H1 (cell line): ENCODE data around the gene USP7.
"Not testable (repeated sequence)": the region's sequence is repeated elsewhere in the genome, so short reads cannot be mapped to it uniquely, and the experiment has no call there.

ENCODE experiments used
- ATF3 ChIP-seq: IDR thresholded peaks from 2 replicates; pipeline ENCODE4 v1.6.1; 2011; ENCODE audit warnings: low read depth, mild to moderate bottlenecking, low read length; ENCODE audit not compliant: insufficient read depth
- CEBPB ChIP-seq: IDR thresholded peaks from 2 replicates; pipeline ENCODE4 v1.6.1; 2012; ENCODE audit warnings: low read depth, low read length
- CHD2 ChIP-seq: IDR thresholded peaks from 2 replicates; pipeline ENCODE4 v1.6.1; 2012; ENCODE audit warnings: low read length, improper control_type of control experiment
- CTCF ChIP-seq, 3 experiments: IDR thresholded peaks; 1 replicate in 2 of 3; 2 replicates in 1 of 3; pipeline versions ENCODE4 v1.5.1 to v1.6.1; 2011; ENCODE audit warnings: low read length in 3 of 3, mild to moderate bottlenecking in 3 of 3, inconsistent platforms in 2 of 3, low read depth in 1 of 3, moderate library complexity in 1 of 3; ENCODE audit not compliant: insufficient read depth in 1 of 3; ENCODE audit errors: control extremely low read depth in 1 of 3
- E2F6 ChIP-seq: IDR thresholded peaks from 2 replicates; pipeline ENCODE4 v1.6.1; 2012; ENCODE audit warnings: inconsistent platforms
- EP300 ChIP-seq, 2 experiments: IDR thresholded peaks; 1 replicate in 1 of 2; 2 replicates in 1 of 2; pipeline ENCODE4 v1.6.1; 2011 to 2012; ENCODE audit warnings: low read depth in 2 of 2, low read length in 2 of 2, mild to moderate bottlenecking in 2 of 2, borderline replicate concordance in 1 of 2, inconsistent platforms in 1 of 2, moderate library complexity in 1 of 2
- EZH2 ChIP-seq: fragments of 200-600 bp; sonication (generic); IDR thresholded peaks from 2 replicates; pipeline ENCODE4 v1.7.1; 2012; ENCODE audit warnings: low read depth, mild to moderate bottlenecking, moderate library complexity, low read length, inconsistent platforms; ENCODE audit not compliant: severe bottlenecking
- HDAC6 ChIP-seq: IDR thresholded peaks from one replicate; pipeline ENCODE4 v1.7.1; 2012; ENCODE audit warnings: low read depth, mild to moderate bottlenecking, inconsistent platforms, low read length, moderate library complexity
- JUN ChIP-seq: IDR thresholded peaks from 2 replicates; pipeline ENCODE4 v1.6.1; 2011; ENCODE audit warnings: low read depth, mild to moderate bottlenecking, improper control_type of control experiment, low read length
- POLR2A ChIP-seq, 2 experiments: IDR thresholded peaks; 1 replicate in 1 of 2; 2 replicates in 1 of 2; pipeline ENCODE4 v1.6.1; 2011; ENCODE audit warnings: low read depth in 2 of 2, low read length in 2 of 2, mild to moderate bottlenecking in 2 of 2; ENCODE audit errors: control extremely low read depth in 1 of 2
- RFX5 ChIP-seq: IDR thresholded peaks from 2 replicates; pipeline ENCODE4 v1.6.1; 2011; ENCODE audit warnings: low read depth, low read length, improper control_type of control experiment, borderline replicate concordance
- SP1 ChIP-seq: IDR thresholded peaks from 2 replicates; pipeline ENCODE4 v1.6.1; 2011; ENCODE audit warnings: low read depth, low read length
- USF2 ChIP-seq: IDR thresholded peaks from 2 replicates; pipeline ENCODE4 v1.6.1; 2011; ENCODE audit warnings: low read length, improper control_type of control experiment
- ZNF274 ChIP-seq: IDR thresholded peaks from 2 replicates; pipeline ENCODE4 v1.7.0; 2012; ENCODE audit warnings: low read length, borderline replicate concordance; ENCODE audit errors: extremely low read depth

- not testable (repeated sequence) for TF ChIP-seq CTCF (IDR thresholded peaks at IDR 0.05; ENCODE audit: control extremely low read depth in 1 of 3, insufficient read depth in 1 of 3, low read depth in 1 of 3, low read length in 3 of 3); CEBPB; RFX5; EP300 (IDR thresholded peaks at IDR 0.05; ENCODE audit: borderline replicate concordance in 1 of 2, low read depth in 2 of 2, low read length in 2 of 2); HDAC6; POLR2A (IDR thresholded peaks at IDR 0.05; ENCODE audit: control extremely low read depth in 1 of 2, low read depth in 2 of 2, low read length in 2 of 2); EZH2; USF2; E2F6; ATF3; ZNF274; CHD2; SP1; JUN
Measured at GRCh38 chr16:8843296-8843695, 120.4 kb downstream of the USP7 start.
